GM19238 (cell line): Measurements from ENCODE around the gene CHL1.

Source experiments
- DNase-seq: peaks from one replicate; pipeline ENCODE4 v3.0.0; 2011; ENCODE audit warnings: low spot score; ENCODE audit not compliant: insufficient read length

Gene CHL1

DNA sequence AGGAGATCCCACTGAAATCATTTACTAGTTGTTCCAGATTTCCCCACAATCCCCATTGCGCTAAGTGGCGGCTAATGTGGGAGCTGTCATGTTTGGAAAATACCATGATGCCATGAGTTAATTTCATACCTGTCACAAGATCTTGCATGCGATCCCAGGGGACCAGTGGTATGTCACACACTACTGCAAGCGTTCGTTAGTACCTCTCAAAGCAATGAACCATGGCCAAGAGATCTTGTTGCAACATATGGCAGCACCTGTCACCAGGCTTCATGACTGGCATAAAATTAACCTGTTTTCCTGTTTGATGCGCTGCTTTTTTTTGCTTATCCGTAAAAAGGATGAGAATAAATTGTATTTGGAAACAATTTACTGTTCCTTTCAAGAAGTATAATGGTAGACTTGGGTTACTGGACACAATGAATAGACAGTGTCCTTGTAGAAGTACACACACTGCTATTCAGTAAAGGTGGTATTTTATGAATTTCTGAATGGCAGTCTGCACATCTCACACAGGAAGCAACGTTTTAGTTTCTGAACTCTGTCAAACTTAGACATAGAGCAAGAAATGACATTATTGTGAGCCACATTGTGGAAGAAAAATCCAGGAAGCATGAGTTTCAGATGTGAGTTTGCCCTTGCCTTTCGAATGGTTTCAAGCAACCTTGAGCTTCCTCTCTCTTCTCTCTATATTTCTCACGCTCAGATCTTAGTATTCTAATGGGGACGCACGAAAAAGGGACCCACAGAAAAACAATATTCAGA is 81.9 kb downstream of the CHL1 start:
- DNase-seq, result no peak

DNA sequence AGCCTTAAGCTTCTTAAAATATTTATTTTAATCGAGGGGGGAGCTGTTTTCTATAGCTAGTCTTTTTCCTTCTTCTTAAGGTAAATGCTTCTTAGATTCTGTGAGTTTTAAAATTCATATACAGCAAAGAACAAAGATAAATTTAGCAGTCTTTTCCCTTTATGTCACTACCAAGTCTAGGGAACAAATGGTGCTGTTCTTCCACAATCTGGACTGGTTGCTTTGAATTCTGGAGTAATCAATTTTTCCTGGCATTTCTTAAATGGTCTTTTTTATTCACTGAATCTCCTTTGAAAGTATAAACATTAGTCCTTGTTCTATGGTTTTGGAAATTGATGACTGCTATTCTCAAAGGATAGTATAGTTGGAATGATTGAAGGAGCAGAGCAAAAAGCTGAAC is 82.8 kb downstream of the CHL1 start:
- DNase-seq, result no peak

DNA sequence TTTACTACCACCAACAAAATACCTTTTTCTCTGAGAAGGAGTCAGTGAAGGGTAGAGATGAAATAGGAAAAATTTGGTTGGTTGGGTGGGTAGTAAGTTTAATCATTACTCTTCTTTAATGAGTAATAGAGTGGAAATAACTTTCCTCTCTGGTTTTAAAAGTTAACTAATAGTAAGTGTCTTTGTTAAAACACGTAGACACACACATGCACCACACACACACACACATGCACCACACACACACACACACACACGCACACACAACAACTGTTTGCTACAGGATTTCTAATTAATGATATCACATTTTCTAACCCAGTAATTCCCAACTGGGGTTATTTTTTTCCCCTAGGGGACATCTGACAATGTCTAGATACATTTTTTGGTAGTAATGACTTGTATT is 84.1 kb downstream of the CHL1 start:
- no peak for DNase-seq

DNA sequence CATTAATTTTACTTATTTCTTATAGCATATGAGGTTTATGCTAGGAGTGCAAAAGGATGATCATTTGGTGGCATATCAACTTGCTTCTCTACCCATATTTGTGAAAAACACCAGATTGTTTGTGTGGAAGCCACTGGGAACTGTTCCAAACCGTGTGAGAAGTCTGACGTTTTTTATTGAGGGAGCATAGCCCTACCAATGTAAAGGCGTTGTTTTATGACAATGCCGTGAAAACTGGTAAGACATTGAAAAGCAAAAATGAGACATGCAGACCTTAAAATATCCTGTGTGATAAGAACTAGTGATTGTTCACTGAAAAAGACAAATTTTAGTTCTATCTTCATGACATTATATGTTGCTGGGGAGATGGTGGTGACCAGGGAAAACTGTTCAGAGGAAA is 87.8 kb downstream of the CHL1 start:
- no peak for DNase-seq

DNA sequence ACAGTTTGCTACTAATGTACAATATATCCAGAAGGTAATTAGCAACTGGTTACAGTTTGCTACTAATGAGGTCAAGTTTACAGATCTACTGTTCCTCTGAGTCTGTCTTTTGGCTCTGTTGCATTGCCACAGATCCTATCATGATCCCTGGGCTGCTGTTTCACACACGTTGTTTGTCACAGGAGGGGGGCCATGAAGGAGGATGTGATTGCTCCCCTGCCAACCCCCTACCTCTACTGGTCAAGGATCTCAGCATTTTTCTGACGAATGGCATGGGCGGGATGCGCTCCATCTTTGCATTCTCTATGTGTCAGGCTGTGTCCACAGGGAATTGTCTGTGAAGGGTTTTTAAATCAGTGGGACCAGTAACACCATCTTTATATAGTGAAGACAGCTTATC is 91.9 kb downstream of the CHL1 start:
- DNase-seq, result no peak

DNA sequence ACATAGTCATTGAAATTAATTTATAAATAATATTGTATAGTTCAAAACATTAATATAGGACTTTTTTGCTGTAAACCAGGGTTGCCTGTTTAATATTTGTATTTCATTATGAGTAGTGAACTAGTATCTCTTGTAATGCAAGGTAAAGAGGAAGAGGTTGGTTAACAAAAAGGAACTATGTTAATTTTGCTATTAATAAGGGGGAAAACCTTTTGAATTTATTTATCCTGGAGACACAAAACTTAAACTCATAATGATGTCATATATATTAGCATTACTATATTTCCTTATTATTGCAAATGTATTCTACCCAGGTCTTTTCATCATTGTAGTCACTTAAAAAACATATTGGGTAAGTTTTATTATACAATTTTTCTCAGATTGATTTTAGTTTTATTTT is 94.5 kb downstream of the CHL1 start:
- no peak for DNase-seq

DNA sequence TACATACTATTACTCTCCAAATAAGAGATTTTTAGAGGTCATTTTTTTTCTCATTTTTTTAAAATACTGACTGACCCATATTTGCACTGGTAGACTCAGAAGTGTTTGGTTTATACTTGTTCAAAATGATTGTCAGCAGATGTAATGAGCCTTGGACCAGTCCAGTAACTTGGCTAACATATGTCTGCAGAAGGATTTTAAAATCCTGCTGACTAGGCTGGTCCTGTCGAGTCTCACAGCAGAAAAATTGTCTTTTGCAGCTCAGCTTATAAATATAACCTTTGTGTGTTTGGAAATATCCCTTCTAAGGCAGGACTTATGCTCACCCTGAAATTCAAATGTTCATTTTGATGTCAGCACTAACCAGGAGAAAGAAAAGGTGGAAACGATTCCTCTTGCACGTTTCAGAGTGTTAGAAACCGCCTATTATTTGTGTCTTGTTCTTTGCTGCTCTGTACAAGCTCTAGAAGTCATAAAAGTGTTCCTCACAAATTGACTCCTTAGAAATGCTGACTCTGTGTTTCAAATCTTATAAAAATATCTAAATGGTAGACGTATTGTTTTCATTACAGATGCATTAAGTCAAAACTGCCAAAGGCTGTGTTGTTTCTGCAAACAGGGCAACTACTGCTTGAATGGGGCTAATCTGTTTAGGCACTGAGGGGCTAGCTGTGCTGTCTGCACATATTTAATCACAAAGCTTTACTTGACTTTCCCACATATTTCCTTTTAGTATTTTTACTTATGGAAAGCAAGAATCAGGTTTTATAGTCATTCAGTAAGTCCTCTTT is 95.3 kb downstream of the CHL1 start:
- no peak for DNase-seq

DNA sequence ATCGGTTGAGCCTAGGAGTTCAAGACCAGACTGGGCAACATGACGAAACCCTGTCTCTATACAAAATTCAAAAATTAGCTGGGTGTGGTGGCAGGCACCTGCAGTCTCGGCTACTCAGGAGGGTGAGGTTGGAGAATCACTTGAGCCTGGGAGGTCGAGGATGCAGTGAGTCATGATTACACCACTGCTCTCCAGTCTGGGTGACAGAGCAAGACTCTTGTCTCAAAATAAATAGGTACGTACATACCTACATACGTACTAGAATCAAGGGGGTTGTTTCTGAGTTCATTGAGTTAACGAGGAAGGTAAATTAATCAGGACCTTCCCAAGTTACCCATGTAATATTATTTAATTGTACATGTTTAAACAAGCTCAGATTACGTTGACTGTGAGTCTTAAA is 97.5 kb downstream of the CHL1 start:
- DNase-seq, result no peak

DNA sequence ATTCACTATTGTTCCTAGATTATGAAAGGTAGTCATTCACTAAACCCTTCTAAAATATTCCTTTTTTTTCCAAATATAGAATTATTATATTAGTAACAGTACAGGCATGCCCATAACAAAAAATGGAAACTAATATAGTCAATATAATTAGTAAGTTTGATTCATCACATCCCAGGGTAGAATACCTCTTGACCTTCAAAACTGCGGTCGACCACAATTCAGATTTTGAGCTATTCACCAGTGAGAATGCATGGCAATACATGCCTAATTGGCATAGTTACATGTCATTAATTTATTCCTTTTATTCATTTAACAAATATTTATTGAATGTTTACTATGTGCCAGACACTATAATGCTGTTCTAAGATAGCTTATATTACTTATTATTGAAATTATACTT is 98.0 kb downstream of the CHL1 start:
- no peak for DNase-seq

DNA sequence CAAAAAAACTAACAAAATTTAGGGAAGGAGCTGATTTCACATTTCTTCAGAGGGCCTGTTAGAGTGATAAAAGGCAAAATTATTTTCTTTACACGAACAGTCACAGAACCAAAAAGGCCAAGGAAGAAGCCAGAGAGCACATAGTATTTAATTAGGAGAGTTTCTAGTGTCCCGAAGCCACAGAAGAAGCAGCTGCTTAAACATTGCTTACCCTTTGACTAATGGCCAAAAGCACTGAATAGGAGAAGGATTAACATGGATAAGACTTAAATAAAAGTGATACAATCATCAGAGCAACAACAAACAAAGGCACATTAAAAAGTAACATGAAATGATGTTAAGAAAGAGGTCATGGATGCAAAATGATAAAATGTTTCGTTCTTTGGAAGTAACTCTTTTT is 98.6 kb downstream of the CHL1 start:
- DNase-seq, result no peak

DNA sequence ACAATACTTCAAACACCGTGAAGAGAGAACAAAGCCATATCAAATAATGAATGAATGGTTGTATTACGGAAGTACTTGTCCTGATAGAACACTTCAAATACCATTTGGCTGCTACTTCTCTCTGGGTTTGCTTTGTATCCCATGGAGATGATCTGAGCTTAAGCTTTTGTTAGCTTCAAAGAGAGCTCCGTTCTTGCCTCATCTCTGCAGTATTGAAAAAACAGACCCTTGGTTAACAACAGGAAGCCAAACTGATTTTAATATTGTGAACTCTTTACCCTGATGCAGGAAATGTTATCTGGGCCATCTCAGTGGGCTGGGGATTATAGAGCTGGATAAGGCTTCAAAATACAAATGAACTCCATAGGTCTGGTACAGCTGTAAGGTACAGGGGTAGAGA is 101.0 kb downstream of the CHL1 start:
- DNase-seq, result no peak

DNA sequence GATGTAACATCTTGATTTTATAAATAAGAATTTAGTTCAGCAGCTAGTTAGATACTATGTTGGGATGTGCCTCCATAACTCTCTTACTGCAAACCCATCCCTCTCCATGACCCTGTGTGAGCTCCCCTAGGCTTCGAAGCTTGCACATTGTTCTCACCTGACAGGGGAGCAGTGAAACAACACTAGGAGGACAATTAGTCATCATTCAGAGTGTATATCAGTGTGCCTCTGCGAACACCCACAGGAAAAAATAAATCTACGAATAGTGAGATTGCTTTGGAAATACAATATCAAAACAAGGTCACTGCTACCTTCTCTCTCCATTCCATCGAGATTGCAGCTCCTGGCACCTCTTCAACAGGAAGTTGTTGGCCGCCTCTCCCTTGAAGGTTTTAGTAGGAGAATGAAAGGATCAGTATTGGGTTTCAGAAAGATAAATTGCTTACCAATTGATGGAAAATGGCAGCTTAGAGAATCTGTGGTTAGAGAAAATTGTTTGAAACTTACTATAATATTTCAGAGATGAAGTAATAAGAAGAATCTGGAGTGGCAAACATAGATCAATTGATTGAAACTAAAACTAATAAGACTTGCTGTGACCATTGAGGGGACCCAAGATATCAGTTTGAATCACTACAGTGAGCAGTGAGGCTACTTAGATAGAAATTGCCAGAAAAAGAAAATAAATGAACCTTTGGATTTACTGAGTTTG is 103.2 kb downstream of the CHL1 start:
- DNase-seq, result no peak

DNA sequence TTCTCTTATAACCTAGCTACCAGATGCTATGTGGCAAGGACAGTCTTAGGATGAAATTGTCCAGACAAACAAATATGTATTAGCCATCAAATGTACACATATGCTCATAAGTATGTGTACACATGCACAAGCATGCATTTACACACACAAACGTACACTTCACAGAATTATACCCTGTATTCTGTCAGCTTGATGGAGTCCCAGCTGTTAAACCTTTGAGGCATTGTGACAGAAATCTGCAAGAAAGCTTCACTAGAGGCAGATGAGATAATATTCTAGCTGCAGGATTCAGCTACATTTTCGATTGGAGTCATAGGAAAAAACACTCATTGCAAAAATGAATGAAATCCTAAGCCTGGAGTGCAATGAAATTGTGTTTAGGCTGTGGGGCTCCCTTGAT is 110.6 kb downstream of the CHL1 start:
- DNase-seq, result no peak

DNA sequence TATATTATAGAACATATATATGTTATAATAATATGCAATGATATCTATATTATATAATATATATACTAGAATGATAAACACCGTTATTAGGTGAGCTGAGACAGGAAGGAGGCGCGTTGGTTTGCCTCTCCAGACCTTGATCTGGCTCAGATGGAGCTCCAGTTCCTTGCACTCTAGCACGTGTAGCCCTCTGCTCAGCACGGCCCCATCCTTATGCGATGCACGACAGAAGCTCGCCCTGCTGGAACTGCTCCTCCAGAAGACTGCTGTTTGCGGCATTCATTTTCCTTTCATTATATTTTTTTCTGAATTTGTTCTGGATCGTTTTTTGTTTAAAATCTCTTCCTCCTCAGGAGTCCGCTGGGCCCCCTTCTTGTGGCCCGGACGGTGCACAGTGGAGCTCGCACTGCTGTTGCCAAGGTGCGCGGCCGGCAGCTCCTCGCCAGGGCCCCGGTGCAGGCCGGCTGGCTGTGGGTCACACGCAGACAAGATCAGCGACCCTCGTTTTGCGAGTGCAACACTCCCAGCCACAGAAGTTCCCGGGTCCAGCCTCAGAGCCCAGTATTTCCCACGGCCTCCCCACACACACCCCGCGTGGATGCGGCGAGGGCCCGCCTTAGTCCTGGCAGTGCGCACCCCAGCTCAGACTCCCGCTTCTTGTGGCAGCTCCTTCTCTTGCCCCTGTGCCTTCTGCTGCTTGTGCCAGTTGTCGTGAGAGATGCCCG is 112.2 kb downstream of the CHL1 start:
- no peak for DNase-seq

DNA sequence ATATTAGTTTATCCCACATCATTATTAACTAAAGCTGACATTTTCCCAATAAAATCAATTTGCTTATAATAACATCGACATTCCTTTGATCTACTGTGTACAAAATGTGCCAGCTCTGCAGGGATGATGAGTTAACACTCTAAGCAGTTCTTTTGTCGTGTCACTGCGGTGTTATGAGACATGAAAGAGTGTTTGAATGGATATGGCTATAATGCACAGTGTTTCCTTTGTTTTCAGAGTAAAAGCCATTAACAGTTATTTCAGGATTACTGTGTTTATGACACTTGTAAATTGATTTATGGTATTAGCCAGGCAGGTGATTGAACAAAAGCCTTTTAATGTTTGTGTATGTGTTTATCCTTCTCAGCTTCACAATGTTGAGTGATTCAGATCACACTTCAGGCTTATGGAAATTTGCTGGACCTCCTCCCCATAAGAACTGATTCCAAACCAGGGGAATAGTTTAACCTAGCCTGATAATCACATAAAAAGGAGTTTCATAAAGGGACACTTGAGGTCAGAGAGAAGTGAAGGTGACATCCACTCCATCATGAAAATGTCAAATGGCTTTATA is 115.7 kb downstream of the CHL1 start:
- DNase-seq, result no peak

DNA sequence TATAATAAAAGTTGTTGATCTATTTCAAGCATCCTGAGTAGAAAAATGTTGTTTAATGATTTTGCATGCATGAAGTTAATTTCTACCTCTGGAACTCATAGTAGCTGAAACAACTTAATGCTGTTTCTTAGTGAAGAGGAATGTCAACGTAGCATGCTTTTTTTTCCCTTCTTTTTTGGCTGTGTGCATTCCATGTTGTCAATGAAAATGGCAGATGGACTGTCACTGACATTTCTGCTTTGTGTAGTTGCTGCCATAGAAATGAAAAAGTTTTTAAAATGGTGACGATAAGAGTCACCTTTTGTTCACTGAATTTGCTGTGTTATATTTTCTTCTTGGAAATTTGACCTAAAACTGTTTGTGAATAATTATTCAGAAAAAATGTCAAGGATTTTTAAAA is 116.3 kb downstream of the CHL1 start:
- no peak for DNase-seq

DNA sequence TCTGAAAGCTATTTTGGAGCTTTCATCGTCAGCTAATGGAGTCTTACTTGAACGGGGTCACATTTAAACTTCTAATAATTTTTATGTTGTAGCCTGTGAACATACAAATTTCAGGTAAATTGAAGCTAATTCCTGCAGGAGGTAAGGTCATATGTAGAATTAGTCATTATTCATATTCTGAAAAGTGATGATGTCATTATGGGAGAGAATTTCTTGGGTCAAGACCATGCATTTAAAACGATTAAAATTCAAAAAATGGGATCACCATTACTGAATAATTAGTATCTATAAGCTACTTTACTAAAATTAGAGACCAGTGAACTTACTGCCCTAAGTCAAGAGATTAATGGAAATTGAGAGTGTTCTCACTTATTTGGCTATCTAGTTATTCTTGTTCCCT is 120.4 kb downstream of the CHL1 start:
- no peak for DNase-seq

DNA sequence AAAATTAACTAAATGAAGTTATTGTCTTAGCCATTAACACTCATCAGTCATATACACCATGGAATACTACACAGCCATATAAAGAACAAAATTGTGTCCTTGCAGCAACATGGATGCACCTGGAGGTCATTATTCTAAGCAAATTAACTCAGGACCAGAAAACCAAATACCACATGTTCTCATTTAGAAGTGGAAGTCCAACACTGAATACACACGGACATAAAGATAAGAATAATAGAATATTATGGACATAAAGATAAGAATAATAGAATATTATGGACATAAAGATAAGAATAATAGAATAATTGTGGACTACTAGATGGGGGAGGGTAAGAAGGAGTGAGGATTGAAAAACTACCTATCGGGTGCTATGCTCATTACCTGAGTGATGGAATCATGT is 122.3 kb downstream of the CHL1 start:
- DNase-seq, result no peak

DNA sequence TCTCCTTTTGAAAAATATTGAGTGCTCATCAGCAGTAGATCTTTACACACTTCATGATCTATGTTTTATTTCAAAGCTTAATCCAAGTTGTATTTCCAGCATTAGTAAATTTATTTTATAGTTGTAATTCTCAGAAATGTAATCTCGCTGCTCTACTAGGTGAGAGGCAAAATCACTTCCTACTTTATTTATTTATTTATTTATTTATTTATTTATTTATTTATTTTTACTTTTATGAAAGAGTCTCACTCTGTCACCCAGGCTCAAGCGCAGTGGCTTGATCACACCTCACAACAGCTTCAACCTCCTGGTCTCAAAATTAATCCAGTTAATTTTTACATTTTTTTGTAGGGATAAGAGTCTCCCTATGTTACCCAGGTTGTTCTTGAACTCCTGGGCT is 127.9 kb downstream of the CHL1 start:
- DNase-seq, result no peak

DNA sequence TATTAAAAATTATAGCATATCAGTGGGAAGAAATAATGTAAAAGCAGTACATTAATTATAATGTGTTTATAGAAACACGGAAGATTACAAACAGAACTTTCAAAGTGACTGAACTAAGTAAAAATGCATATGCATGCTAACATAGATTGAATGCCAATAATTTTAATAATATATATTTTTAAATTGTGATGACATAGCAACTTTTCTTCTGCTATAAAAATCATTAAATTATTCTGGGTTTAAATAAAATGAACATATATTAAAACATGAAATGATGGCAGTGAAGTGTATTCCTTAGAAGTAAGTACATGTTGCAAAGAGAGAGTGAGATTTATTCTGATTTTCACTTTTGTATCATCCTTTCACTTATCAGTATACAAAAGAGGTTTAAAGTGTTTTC is 128.9 kb downstream of the CHL1 start:
- no peak for DNase-seq

DNA sequence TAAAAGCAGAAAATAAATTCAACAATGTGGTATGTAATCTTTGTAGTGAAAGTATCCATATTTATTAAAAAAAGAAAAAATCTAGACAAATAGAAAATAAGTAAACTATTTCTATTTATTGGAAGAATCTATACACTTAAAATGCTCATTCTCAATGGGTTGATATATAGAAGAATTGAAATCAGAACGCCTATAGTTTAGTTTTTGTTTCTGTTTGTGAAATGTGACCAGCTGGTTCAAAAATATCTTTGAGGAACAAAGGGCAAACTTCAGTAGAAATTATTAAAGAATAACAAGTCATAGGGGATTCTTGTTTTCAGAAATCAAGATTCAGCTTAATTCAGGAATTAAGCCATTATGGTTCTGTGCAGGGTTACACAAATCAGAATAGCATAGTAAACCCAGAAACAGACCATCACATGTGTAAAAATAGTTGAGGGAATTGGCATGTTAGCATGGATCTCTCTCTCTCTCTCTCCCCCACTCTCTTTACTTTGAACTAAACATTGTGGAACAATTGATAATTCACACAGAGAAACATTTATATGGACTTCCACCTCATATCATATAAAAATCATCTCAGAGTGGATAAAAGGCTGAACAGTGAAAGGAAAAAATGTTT is 134.0 kb downstream of the CHL1 start:
- no peak for DNase-seq
